Retina (tissue), 1 donor: ENCODE results near the gene SEMA6D.

Experiments
- DNase-seq: peaks from one replicate; pipeline ENCODE4 v3.0.0-alpha.2; 2016

SEMA6D gene

DNA sequence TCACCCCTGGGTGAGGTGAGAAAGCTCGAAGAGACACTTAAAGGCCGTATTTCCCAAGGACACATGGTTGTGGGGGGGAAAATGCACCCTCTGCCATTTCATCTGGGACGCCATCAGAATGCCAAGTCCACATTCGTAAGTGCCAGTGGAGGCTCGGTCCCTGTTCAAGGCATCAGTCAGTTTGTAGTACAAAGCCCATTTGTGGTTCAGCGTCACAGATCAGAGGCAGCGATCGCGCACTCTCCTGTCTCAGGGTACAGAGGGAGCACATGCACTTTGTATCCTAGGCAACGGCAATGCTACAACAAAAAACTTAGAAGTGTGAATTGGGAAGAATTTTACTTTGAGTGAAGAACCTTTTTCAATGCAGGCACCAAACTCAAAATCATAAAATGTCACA lies 27.2 kb downstream of the SEMA6D start:
- no peak for DNase-seq

DNA sequence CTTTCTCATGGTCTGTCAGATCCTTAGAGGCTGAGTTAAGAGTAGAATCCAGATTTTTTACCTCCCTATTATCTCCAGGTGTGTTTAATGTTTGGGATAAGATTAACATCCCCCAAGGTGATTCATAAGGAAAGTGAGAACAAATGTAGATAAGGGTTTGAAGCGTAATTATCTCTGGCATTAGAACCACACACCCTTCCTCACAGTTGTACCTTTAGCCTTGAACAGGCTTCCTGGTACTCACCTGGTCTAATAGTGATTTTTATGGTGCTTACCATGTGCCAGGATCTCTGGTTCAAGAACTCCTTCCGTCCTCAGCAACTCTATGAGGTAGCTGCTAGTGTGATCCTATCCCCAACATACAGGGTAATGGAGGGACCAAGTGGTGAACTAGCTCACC lies 27.7 kb downstream of the SEMA6D start:
- DNase-seq, result no peak

DNA sequence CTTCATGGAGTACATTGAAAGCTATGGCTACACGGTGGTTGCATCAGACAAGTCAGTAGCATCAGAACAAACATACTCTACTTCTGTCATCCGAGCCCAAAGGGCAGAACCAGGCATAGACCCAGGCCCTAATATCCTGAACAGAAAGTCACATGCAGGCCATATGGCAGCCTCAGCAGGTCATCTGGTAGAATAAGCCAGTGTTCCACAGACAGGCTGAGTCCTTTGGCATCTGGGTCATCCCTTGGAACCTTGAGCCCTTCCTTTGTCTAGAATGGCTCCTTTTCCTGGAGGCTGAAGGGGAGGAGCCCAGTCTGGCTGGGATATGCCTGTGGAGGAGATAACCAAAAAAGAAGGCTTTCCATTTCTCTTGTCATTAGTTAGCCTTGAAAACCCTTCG lies 29.2 kb downstream of the SEMA6D start:
- DNase-seq, result no peak

DNA sequence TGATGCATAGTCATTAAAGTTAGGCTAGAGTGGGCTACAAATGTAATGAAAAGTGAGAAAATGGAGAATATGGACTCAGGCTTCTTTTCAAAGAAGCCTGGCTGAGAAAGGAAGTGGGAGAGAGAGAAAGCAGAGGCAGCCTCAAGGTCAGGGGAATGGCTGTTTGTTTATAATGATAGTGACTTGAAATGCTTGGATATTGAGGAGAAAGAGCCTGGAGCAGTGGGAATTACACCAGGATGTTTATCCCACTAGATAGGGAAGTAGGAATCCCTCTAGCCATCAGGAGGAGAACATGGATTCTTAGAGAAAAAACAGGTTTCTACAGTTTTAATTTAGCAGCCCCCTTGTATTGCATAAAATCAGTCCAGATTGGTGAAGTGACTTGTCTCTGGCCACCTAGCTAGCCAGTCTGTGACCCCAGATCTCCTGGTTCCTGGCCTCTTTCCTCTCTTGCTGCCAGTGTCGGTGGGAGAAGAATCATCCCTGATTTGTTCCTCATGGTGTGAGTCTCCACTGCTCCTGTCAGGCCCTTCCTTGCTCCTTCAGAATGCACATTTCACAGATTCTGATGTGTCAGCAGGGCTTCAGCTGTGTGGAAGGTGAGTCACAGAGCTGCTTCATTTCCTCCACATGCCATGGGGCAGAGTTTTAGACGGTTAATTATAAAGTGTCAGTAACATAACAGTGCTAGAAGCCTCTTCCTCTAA lies 32.9 kb downstream of the SEMA6D start:
- DNase-seq, result no peak

DNA sequence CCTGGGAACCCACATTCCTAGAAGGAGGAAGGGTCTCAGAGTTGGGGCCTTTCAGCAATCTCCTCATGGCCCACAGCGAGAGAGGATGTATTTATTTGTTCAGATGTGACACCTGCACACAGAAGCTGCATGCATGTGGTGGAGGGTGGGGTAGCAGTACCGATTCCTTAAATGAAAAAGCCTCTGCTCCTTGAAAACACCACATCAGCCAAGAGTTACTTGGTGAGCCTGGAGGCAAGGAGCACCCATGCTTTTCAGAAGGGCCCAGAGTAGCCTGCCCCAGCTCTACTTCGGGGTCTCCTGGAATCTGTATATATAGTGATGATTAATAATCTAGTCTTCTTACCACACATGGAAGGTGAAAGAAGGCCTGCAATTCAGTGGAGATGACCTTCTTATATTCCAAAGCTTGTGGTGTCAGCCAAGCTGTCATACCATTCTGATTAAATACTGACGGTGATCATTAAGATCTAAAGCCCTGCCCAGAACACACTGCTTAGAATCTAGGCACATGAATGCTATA lies 33.5 kb downstream of the SEMA6D start:
- no peak for DNase-seq

DNA sequence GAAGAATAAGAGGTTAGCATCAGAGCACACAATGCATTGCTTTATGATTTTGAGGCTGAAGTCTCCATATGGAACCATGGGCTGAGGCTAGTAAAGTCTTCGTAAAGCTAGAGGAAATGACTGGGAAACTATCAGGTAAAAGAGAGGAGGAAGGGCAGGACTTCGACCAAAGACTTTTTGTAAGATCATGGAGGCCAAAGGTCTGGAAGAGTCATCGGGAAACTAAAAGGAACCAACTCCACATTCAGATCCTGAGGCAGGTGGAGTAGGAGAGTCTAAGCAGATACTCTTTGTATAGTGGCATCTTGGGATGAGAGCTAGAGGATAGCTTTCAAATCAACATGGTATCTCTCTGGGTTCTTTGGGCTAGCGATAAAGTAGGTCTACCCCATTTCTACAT lies 36.3 kb downstream of the SEMA6D start:
- no peak for DNase-seq

DNA sequence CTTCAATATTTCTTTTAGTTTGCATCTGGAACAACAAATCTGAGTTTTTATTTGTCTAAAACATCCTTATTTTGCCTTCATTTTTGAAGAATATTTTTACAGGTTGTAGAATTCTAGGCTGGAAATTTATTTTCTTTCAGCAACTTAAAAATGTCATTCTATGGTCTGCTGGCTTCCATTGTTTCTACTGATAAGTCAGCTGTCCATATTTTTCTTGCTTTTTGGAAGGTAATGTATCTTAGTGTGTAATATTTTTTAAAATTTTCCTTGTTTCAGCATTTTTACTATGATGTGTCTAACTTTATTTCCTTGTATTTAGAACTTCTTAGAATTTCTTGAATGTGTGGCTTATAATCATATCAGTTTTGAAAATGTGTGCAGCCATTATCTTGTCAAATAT lies 37.0 kb downstream of the SEMA6D start:
- no peak for DNase-seq

DNA sequence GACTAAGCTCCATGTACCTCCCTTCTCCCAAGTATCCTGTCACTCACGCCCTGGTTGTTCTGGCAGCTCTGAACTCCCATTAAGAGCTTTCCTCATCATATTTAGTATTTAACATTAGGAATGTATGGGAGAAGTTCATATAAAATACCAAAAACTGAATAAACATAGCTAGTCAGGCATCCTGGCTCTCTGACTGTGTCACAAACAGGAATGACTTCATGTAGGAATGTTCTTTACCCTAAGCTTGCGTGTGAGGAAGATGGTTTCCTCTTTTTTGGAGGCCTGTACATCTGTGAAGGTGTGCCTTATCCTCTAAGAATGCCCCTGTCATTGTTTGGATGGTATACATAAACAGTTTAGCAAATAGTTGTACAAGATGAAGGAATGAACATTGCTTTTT lies 38.6 kb downstream of the SEMA6D start:
- DNase-seq, result no peak

DNA sequence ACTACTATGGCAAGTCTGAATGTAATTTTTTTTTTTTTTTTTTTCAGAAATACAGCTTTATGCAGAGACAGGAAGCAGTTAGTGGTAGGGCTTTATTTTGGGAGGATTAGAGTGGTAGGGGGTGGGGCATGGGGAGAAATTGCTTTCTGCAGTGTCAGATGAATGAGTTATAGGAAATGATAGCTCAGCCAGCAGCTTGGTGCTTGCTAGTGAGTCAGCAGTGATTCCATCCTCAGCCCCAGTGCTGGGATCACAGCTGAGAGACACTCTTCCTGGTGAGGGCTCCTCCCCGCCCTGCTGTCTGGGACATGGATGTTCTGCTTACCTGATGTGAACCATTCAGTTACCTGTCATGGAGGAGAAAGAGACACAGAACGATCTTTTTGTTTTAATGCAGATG lies 39.6 kb downstream of the SEMA6D start:
- no peak for DNase-seq

DNA sequence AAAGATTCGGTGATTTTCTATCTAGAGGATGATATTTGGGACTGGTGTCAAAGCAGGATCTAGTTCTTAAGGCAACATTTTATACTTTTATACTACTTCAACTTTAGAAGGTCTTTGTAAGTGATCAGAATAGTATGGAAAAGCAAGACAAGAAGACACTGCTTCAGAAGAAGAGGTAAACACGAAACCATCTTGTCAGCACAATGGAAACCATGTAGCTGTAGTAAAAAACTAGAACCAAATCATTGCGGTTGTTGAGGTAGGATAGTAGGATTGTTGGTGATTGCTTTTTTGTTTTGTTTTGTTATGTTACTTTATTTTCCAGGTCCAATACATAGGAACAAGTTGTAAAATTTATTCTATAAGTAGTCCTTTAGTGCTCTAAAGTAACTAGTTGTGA lies 40.0 kb downstream of the SEMA6D start:
- DNase-seq, result no peak

DNA sequence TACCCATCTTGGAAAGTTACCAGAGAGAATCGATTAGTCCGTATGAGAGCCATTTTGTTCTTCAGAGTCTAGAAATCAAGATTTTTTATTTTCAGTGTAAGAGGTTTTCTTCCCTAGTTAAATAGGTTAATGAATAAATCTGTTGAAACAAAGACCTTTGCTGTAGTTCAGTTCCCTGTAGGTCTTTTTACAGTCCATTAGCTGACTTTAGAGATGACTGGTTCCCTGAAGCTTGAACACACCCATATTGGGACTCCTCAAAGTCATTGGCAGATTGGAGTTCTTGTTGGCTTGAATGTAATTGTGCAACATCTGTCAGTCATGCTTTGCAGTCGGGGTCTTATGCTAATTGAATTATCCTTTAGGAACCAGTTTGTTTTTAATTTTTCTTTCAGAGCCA lies 45.3 kb downstream of the SEMA6D start:
- no peak for DNase-seq

DNA sequence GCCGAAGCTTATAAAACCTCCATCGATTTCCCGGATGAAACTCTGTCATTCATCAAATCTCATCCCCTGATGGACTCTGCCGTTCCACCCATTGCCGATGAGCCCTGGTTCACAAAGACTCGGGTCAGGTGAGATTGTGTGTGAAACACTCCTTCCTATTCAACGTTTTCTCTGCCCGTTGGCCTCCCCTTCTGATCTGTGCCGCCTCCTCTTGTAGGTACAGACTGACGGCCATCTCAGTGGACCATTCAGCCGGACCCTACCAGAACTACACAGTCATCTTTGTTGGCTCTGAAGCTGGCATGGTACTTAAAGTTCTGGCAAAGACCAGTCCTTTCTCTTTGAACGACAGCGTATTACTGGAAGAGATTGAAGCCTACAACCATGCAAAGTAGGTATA lies 47.4 kb downstream of the SEMA6D start:
- no peak for DNase-seq

DNA sequence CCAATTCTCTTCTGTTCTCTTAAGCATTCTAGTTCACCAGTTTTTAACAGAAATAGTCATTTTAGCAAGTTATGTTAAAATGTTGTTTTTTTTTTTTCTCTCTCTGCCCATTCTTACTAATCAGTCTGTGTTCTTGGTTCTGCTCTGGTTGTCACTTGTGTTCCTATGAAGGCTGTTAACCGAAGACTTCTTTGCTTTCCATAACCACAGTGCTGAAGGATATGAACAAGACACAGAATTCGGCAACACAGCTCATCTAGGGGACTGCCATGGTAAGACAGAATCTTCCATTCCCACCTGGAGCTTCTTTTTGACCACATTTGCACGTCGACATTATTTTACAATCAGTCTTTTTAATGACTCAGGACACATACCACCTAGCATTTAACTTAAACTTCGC lies 49.1 kb downstream of the SEMA6D start:
- DNase-seq, result no peak

DNA sequence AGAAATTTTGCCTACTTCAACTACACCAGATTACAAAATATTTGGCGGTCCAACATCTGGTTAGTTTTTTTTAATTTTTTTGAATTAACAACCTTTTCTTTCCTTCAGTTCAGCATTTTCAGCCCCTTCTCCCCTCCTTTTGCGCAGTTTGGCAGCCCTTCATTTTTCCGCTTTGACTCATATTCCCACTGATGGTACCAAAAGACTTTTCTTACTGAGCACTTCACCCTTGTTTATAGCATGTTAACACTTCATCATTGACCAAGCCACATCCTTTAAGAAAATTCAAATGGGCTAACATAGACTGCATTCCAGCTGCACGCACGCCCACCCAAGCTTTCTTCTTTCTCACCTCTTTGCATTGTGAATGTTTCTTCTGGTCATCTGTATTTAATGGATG lies 49.7 kb downstream of the SEMA6D start:
- no peak for DNase-seq

DNA sequence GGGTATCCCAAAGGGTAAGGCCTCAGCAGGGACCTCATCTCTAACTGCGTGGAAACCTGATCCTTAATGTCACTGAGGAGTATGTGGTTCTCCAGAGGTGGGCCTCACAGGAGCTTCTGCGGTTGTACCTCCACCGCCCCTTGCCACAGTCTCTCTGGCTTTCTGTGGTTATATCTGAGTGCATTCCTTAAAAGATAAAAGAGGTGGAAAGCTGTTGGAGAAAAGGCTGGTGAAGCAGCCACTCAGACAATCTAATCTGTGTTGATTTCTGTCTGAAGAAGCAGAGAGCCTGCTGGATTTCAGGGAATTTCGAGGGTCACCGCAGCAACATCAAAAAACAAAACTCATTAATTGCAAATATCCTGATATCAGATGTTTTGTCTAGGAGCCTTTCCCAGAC lies 51.4 kb downstream of the SEMA6D start:
- DNase-seq, result no peak

DNA sequence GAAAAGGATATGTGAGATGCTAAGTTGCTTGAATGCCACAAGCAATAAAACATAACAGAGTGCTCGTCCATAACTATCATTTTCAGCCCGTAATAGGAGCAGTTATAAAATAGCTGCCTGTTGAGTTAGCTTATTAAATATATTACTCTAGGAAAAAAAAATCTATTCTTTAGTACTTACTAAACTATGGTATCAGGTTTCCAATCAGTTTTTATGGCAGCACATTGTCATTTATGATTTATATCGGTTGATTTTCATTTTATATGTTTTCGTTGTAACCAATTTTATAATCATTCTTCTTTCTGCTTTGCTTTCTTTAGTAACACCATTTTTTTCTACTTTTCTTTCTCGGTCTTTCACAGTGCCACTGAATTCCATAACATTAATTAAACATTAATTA lies 51.9 kb downstream of the SEMA6D start:
- no peak for DNase-seq

DNA sequence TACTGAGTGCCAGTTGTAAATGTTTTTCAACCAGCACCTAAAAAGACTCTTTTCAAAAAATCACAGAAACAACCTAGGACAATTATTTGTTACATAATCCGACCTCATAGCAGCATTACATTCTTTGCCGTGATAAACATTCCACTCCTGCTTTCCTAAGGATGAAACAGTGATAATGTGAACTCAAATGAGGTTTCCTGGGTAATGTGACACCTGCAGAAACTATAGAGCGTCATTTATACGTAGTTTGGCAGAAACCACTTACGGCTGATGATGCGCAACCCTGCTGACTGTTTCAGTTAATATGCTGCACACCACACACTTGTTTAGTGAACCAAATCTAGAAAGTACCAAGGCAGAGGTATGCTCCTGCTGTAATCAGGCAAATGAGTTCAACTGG lies 55.8 kb downstream of the SEMA6D start:
- DNase-seq, result no peak

DNA sequence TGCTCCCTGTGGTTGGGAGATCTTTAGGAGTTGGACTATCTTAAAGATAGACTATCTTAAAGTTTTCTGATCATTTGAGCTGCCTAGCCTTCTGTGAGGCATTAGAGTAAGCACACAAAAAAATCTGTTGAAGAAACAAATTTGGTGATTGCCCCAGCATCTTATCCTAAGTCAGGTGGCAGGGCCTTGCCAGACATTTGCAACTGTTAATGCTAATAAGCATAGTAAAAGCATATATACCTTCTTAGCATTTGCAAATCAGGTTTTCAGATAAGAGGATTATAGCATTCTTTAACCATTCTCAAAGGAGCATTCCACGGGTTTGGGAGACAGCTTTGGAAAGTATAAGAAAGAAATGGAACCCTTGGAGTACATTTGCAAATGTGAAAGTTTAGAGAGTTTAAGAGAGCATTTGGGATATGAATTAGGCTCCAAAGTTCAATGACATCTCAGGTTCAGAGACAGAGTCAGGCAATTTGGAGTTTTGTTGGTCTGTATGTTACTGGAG lies 61.0 kb downstream of the SEMA6D start:
- no peak for DNase-seq

DNA sequence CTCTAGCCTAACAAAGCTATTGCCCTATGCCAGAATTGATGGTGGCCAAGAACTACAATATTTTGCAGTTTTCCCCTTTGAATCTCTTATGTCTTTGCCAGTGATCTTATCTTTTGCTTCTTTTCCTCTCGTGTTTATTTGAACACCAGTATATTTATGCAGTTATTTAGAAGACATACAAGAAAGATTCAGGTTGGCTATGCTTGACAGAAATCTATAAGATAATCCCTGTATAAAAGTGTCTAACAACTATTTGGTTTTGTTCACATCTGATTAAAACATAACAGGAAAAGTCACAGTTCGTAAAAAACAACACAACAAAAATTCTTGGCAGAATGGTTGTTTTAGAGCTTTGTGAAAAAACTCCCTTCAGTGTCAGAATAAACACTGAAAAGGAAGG lies 63.7 kb downstream of the SEMA6D start:
- no peak for DNase-seq

DNA sequence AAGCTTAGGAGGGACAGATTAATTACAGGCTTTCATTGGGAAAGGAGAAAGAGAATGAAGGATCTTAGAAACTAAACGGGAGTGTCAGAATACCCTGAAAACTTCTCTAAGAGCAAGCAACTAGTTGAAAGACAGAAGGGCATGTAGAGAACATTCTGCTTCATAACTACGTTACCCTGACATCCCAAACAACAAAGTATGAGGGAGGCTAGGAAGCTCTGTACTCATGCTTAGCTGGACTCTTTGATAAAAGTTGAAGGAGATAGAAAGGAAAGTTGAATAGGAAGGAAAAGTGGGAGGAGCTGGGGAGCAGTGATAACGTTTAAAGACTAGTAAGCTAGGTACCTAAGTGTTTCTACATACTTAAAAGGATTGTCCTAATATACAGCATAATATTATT lies 64.2 kb downstream of the SEMA6D start:
- DNase-seq, result no peak

DNA sequence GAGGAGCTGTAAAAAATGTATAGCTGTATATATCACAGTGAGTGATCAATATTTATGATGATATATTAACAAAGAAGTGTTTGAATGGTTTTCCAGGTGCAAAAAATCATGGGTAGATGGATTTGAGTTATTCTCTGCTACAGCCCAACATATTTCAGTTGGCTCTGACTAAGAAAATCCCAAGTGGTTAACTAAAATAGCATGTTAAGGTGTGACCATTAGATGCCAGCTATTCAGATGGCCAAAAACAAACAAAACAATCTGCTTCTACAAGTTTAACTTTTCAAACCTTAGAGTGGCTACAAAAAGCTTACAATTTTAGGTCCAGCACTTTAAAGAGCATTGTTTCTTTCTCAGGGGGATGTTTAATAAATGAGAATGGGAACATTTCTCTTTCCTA lies 67.5 kb downstream of the SEMA6D start:
- no peak for DNase-seq

DNA sequence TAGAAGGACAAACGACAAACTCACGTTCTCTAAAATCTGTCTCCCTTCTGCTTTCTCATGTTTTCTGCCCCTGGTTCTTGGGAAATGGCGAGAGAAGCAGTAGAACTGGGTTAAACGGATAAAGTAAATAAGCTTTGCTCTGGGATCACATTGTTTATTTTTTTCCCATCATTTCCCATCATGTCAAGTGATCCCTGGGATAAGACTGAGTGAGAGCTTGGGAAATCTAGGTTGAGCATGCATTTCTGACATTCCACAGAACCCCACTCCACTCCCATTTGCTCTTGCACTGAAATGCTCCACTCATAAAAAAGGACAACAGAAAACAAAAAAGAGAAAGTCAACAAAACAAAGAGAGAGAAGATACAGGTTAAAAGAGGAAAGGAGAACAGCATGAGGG lies 69.1 kb downstream of the SEMA6D start:
- DNase-seq, result no peak

DNA sequence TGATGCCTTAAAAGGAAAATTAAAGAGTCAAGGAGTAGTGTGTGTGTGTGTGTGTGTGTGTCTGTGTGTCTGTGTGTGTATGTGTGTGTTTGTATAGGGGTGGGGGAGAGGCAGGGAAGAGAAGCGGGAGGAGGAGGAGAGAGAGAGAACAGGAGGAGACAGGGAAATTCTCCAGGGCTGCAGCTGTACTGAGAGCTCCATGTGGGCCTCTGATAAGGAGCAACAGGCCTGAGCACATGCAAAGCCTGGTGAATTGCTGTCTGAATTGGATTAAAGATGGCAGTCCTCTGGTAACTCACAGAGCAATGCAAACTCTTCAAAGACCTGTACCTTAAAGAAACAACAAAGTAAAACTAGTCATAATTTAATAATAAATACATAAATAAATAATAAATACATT lies 70.6 kb downstream of the SEMA6D start:
- DNase-seq, result no peak

DNA sequence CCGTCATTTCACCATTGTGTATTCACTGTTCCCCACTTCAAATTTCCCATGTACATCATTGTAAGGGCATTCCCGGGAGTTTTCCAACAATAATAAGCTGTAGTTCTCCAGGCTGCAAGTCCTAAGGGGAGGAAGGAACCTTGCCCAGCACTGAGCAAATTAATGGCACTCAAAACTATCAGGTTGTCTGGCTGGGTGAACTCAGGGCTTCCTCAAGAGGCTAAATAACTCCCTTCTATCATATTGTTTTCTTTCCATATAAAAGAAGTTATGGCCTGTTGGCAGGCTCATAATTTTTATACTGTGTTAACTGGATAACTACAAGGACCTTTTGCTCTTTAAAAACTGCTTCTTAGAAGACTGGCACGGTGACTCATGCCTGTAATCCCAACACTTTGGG lies 71.4 kb downstream of the SEMA6D start:
- DNase-seq, result no peak

DNA sequence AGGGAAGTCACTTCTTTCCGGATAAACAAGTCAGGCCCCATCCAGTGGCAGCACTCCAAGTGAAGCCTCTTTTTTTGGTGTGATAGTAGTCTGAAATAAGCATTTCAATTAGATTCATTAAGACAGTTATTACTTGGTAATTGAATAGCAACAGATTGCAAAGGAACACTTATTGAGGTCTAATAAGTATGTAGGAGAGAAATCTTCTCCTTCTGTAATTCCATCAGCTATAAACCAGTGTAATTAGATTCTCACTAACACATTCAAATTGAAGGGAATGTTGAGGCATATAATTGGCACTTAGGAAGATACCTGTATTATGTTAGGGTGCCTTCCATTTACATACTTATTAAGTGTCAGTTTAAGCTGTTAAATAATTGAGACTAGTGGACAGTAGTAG lies 73.9 kb downstream of the SEMA6D start:
- no peak for DNase-seq
